GM19324 (cell line): ENCODE data around the gene RNF167.
"Not testable (repeated sequence)": the region's sequence is repeated elsewhere in the genome, so short reads cannot be mapped to it uniquely, and the experiment has no call there.

Experiments
- ATAC-seq: cut with Tn5 transposase; IDR thresholded peaks from one replicate; pipeline ENCODE4 v1.9.1; 2021; ENCODE audit warnings: mild to moderate bottlenecking, moderate library complexity; ENCODE audit not compliant: unreplicated experiment, low FRiP score

The RNF167 gene

DNA sequence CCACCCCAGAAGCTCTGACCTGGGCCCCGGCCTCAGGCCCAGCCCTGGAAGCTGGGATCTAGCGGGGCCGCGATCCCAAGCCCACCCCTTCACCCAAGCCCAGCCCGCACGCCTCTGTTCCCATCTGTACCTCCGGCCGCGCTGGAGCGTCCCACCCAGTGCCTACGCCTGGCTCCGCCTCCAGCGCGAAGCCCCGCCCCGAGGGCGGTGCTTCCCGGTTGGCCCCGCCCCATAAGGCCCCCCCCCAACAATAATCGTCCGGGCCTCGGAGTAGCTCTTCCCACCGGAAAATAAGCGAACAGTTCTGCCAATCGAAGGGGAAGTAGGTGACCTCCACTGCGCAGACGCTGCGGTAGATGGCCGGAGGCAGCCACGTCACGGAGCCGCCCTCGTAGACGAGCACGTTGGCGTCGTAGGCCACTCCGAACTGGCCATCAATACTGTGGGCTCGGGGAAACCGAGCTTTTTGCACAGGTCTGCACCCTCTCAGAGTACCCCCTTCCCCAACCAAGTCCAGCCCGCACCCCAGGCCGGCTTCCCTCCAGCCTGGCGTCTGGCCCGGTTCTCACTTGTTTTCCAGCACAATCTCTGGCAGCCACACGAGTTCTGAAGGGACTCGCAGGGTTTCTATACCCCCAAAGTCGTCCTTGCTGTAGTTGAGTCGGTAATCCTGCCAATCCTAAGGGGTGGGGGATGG is 38.3 kb upstream of the RNF167 start:
- ATAC-seq = no peak

DNA sequence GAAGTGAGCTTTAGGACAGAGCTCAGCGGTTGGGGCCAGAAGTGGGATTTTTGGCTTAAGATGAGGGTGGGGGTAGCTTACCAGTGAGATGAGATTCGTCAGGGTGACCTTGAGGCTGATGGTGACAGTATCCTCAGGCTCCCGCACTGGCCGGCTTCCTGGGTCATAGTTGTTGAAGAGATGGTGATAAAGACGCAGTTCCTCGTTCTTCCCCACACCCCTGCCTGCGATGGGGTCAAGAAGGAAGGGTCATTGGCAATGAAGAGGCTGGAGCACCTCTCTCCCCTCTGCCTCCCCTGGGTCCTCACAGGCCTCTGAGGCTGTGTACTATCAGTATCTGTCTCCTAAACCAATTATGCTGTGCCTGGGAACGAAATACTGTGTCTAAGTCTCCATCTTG is 37.5 kb upstream of the RNF167 start:
- ATAC-seq = no peak

DNA sequence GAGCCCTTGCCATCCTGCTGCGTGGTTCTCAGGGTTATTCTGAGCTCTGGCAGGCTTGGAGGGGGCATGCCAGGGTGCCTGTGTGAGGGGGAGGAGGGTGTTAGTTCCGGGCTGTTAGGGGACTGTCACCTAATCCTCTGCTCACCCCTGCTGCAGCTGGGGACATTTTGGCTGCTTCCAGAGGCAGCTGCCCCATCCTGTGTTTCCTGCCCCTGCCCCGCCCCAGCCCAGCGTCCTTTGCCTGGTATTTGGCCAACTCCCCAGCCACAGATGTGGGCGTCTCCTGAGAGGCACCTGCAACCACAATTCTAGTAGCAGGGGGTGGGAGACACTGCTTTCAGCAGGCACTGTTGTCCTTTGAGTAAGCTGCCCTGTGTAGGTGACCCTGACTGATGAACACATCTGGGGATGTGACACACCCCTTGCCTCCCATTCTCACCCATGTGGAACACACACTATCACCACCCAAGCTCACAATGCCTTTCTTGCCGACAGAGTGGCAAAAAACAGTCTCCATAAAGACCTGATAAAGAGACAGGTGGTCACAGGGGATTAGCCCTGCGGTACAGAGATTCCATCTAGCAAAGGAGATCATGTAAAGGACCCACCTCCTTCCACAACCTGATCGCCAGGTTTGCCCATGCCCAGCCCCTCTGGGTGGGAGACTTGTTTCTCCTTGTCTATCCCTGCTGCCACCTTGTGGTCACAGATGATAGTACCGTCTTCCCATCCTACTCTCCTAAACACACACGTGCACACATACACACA is 36.8 kb upstream of the RNF167 start, which contains the start of gene CHRNE:
TSS of gene CHRNE (minus strand) at position 48 of the 768 bp plus-strand sequence. CDS start at position 13, 35 bp downstream.
- ATAC-seq = no peak

DNA sequence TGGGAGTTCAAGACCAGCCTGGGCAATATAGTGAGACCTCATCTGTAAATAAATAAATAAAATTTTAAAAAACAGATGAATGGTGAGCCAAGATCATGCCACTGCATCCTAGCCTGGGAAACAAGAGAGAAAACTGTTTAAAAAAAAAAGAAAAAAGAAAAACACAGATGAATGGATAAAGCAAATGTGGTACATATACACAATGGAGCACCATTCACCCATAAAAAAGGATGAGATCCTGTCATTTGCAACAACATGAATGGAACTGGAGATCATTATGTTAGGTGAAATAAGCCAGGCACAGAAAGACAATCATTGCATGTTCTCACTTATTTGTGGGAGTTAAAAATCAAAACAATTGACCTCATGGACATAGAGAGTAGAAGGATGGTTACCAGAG is 33.4 kb upstream of the RNF167 start:
- not testable (repeated sequence) for ATAC-seq

DNA sequence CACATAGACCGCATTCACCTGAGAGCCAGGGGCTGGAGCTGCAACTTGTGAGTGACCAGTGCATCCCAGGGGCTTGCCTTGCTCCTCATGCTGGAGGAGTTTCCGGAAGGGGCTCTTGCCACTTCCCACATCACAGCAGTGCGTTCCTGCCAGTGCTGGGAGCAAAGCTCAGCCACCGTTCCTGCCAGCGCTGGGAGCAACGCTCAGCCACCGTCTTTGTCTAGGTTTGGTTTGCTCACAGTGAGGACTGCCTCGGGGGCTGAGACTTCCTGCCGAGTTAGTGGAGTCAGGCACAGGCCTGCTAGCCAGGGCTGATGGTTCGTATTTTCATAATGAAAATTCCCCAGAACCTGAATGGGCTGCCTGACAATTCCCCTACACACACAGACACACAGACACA is 31.8 kb upstream of the RNF167 start:
- no peak for ATAC-seq

DNA sequence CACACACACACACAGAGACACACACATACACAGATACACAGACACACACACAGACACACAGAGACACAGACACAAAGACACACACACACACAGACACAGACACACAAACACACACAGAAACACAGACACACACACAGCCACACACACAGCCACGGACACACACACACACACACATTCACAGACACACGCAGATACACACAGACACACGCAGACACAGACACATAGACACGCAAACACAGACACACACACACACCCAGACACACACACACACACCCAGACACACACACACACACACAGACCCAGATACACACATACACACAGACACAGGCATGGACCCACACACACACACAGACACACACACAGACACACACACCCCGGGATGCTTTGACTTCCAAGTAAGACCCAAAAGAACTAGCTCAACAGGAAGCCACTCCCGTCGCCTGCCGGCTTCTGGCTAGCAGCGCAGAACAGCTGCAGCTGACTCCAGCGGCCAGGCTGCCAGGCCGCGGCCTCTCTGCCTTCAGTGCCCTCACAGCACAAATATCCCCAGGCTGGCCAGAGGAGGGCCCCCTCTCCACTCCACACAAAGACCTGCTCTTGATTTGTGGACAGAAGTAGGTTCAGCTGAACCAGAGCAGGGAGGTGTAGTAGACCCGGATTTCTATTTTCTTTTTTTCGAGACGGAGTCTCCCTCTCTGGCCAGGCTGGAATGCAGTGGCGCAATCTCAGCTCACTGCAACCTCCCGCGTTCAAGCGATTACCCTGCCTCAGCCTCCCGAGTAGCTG is 31.2 kb upstream of the RNF167 start:
- no peak for ATAC-seq

DNA sequence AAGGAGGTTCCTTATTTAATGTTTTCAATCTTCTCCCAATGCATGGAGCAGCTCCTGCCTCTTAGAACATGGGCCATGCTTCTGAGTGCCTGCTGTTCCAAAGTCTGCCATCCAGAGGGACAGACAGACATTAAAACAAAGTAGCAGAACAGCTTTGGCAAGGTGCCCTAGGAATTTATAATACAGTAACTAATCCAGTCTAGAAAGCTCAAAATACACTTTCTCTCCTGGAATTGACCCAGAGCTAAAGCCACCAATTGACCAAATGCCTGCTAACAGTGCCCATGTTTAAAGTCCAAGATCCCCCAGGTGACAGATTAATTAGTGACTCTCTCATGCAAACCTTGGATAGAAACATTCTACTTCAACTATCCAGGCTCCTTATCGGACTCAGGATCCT is 26.1 kb upstream of the RNF167 start:
- ATAC-seq = no peak

DNA sequence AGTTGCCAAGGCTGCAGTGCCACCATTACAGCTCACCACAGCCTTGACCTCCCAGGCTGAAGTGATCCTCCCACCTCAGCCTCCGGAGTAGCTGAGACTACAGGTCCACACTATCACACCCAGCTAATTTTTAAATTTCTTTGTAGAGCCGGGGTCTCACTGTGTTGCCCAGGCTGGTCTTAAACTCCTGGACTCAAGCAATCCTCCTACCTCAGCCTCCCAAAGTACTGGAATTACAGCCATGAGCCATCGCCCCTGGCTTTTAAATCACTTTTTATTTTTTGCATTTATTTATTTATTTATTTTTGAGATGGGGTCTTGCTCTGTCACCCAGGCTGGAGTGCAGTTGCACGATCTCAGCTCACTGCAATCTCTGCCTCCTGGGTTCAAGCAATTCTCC is 25.5 kb upstream of the RNF167 start:
- ATAC-seq = not testable (repeated sequence)

DNA sequence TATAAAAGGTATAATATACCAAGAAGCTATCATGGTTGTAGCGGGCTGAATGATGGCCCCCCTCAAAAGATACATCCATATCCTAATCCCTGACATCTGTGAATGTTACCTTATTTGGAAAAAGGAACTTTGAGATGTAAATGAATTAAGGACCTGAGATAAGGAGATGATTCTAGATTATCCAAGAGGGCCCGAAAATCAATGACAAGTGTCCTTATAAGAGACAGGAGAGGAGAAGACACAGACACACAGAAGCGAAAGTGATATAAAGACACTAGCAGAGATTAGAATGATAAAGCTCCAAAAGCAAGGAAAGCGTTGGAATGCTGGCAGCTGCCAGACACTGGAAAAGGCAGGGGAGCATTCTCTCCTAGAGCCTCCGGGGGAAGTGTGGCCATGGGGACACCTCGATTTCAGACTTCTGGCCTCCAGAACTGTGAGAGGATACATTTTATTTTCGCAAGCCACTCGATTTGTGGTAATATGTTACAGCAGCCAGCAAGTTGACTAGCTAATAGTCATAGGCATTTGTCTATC is 20.5 kb upstream of the RNF167 start:
- no peak for ATAC-seq

DNA sequence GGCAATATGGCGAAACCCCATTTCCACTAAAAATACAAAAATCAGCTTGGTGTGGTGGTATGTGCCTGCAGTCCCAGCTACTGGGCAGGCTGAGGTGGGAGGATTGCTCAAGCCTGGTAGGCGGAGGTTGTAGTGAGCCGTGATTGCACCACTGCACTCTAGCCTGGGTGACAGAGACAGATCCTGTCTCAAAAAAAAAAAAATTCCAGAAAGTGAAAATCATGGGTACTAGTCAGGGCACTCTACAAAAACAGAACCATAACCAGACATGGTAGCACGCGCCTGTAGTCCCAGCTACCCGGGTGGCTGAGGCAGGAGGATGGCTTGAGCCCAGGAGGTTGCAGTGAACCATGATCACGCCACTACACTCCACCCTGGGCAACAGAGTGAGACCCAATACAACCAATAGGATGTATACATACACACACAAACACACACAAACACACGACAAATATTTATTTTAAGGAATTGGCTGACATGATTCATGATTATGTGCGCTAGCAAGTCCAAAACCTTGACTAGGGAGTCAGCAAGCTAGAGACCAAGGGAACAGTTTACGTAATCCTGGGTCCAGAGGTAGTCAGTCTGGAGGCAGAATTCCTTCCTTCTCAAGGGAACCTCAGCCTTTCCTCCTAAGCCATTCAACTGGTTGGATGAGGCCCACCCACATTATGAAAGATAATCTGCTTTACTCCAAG is 19.6 kb upstream of the RNF167 start:
- ATAC-seq = no peak

DNA sequence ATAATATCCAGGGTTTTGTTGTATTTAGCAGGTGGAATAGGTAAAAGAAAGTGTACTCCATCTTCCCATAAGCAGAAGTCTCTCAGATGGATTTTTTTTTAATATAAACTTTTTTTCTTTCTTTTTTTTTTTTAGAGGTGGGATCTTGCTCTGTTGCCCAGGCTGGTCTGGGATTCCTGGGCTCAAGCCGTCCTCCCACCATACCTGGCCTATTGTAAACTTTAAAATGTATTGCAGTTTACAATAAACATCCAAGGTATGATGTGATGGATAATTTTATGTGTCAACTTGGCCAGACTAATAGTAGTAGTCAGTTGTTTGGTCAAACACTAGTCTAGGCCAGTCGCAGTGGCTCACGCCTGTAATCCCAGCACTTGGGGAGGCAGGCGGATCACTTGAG is 18.7 kb upstream of the RNF167 start:
- no peak for ATAC-seq

DNA sequence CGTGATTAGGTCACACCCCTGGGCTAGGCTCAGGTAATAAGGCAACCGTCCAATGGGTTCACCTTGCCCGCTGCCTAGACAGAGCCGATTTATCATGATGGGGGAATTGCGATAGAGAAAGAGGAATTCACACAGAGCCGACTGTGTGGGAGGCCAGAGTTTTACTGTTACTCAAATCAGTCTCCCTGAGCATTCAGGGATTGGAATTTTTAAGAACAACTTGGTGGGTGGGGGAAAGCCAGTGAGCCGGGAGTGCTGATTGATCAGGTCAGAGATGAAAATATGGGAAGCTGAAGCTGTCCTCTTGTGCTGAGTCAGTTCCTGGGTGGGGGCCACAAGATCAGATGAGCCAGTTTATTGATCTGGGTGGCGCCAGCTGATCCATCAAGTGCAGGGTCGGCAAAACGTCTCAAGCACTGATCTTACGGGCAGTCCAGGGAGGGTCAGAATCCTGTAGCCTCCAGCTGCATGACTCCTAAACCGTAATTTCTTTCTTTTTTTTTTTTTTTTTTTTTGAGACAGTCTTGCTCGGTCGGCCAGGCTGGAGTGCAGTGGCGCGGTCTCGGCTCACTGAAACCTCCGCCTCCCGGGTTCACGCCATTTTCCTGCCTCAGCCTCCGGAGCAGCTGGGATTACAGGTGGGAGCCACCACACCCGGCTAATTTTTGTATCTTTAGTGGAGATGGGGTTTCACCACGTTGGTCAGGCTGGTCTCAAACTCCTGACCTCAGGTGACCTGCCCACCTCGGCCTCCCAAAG is 13.3 kb upstream of the RNF167 start:
- not testable (repeated sequence) for ATAC-seq

DNA sequence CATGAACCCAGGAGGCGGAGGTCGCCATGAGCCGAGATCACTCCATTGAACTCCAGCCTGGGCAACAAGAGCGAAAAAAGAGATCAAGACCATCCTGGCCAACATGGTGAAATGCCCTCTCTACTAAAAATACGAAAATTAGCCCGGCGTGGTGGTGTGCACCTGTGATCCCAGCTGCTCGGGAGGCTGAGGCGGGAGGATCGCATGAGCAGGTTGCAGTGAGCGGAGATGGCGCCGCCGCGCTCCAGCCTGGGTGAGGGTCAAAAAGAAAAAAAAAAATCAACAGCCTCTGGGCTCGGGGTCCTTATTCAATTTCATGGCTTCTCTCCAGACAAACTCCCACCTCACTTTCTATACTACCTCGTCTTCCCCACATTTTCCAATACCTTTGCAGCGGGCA is 11.2 kb upstream of the RNF167 start:
- ATAC-seq = no peak

DNA sequence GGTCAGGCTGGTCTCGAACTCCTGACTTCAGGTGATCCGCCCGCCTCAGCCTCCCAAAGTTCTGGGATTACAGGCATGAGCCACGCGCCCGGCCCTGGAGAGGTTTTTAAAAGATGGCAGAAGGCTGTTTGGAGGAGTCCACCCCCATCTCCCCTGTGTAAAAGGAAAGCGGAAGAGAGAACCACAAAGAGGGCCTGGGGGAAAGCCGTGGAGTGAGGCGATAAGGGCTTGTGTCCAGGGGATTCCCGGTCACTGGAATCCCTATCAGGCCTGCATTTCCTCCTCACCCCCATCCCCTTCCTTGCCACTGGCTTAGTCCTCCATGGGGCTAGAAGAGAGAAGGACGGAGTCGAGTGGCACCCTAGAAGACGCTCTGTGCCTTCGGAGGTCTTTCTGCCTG is 8.1 kb upstream of the RNF167 start, which contains the start of gene GP1BA:
TSS of gene GP1BA (plus strand) at position 315 of the 400 bp plus-strand sequence. CDS start 328 bp downstream, outside the sequence.
- ATAC-seq = no peak

DNA sequence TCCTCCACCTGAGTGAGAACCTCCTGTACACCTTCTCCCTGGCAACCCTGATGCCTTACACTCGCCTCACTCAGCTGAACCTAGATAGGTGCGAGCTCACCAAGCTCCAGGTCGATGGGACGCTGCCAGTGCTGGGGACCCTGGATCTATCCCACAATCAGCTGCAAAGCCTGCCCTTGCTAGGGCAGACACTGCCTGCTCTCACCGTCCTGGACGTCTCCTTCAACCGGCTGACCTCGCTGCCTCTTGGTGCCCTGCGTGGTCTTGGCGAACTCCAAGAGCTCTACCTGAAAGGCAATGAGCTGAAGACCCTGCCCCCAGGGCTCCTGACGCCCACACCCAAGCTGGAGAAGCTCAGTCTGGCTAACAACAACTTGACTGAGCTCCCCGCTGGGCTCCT is 7.3 kb upstream of the RNF167 start:
- ATAC-seq = no peak

DNA sequence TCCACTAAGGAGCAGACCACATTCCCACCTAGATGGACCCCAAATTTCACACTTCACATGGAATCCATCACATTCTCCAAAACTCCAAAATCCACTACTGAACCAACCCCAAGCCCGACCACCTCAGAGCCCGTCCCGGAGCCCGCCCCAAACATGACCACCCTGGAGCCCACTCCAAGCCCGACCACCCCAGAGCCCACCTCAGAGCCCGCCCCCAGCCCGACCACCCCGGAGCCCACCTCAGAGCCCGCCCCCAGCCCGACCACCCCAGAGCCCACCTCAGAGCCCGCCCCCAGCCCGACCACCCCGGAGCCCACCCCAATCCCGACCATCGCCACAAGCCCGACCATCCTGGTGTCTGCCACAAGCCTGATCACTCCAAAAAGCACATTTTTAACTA is 6.4 kb upstream of the RNF167 start:
- no peak for ATAC-seq

DNA sequence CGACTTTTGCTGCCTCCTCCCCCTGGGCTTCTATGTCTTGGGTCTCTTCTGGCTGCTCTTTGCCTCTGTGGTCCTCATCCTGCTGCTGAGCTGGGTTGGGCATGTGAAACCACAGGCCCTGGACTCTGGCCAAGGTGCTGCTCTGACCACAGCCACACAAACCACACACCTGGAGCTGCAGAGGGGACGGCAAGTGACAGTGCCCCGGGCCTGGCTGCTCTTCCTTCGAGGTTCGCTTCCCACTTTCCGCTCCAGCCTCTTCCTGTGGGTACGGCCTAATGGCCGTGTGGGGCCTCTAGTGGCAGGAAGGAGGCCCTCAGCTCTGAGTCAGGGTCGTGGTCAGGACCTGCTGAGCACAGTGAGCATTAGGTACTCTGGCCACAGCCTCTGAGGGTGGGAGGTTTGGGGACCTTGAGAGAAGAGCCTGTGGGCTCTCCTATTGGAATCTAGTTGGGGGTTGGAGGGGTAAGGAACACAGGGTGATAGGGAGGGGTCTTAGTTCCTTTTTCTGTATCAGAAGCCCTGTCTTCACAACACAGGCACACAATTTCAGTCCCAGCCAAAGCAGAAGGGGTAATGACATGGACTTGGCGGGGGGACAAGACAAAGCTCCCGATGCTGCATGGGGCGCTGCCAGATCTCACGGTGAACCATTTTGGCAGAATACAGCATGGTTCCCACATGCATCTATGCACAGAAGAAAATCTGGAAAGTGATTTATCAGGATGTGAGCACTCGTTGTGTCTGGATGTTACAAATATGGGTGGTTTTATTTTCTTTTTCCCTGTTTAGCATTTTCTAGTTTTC is 5.7 kb upstream of the RNF167 start:
- no peak for ATAC-seq

DNA sequence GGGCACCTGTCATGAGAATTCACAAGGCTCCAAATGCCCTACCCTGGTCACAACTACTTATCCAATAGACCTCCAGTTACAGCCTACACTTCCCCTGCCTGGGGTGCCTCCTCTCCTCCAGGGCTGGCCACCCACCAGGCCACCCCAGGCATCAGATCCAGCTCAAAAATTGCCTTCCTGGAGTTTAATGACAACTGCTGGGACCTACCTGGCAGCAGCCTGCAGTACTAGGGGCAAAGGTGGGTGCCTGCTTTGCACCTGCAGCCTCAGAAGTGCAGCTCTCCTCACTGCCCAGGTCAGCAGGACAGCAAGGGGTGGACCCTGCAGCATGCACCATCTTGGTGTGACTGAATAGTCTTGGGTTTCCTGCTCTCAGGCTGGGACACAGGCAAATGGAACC is 4.4 kb upstream of the RNF167 start:
- no peak for ATAC-seq

DNA sequence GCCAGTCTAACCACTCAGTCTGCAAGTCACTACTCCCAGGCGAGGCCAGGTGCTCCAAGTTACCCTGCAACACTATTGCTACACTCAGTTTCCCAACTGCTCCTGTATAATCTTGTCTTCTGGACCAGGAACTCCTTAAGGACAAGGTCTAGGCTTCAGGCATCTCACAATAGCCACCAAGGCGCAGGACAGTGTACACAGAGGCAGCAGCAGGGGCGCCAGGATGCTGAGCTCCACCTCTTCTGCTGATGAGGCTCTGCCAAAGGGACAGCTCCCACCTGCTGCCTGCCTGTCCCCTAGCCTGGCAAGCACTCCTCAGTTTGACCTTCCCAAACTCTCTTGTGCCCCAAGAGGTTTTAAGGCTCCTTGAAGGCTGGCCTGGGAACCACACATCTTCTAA is 3.6 kb upstream of the RNF167 start:
- no peak for ATAC-seq
